Smooth muscle cell (in vitro differentiated cells): ENCODE results near the gene PTPRS. TPM values are rescaled to one million over a fixed set of nuclear protein-coding genes. Genes with fewer than 3 reads are reported as not detected.

Experiments used
- DNase-seq: peaks from one replicate; lab custom pipeline; 2025; ENCODE audit not compliant: unreplicated experiment; lab: John Stamatoyannopoulos, UW
- H2AFZ ChIP-seq: fragments of 200-600 bp; sonication (generic); 2 replicates; pipeline ENCODE4 v1.6.0; 2016; ENCODE audit warnings: antibody characterized with exemption, low read depth, mild to moderate bottlenecking
- H3F3A ChIP-seq: fragments of 200-600 bp; sonication (generic); 2 replicates; pipeline ENCODE4 v1.6.0; 2017; ENCODE audit warnings: antibody characterized with exemption, low read depth
- H3K27ac ChIP-seq: fragments of 200-600 bp; sonication (generic); 2 replicates; pipeline ENCODE4 v1.5.1; 2016; ENCODE audit warnings: low read depth, mild to moderate bottlenecking
- H3K27me3 ChIP-seq: fragments of 200-600 bp; sonication (generic); 2 replicates; pipeline ENCODE4 v1.6.1; 2016; ENCODE audit warnings: low read depth, mild to moderate bottlenecking
- H3K36me3 ChIP-seq: fragments of 200-600 bp; sonication (generic); 2 replicates; pipeline ENCODE4 v1.5.1; 2016; ENCODE audit warnings: low read depth
- H3K4me1 ChIP-seq: fragments of 200-600 bp; sonication (generic); 2 replicates; pipeline ENCODE4 v1.5.1; 2016; ENCODE audit warnings: low read depth
- H3K4me2 ChIP-seq: fragments of 200-600 bp; sonication (generic); 2 replicates; pipeline ENCODE4 v1.6.0; 2016; ENCODE audit warnings: mild to moderate bottlenecking
- H3K4me3 ChIP-seq: fragments of 200-600 bp; sonication (generic); 2 replicates; pipeline ENCODE4 v1.5.1; 2016; ENCODE audit warnings: mild to moderate bottlenecking
- H3K79me2 ChIP-seq: fragments of 200-600 bp; sonication (generic); 2 replicates; pipeline ENCODE4 v1.6.0; 2016; ENCODE audit warnings: low read depth, mild to moderate bottlenecking
- H3K9ac ChIP-seq: fragments of 200-600 bp; sonication (generic); 2 replicates; pipeline ENCODE4 v1.6.0; 2016; ENCODE audit warnings: low read depth
- H3K9me3 ChIP-seq: fragments of 200-600 bp; sonication (generic); replicated peaks from 2 replicates; pipeline ENCODE4 v1.5.1; 2016; ENCODE audit warnings: low read depth
- H4K20me1 ChIP-seq: fragments of 200-600 bp; sonication (generic); 2 replicates; pipeline ENCODE4 v1.6.0; 2016; ENCODE audit warnings: low read depth
- WGBS: methylation state at CpG from one replicate; pipeline ENCODE4 v1.1.7; 2016; ENCODE audit warnings: low lambda C conversion rate; 5-methylcytosine and 5-hydroxymethylcytosine counted together
- polyA plus RNA-seq: library from polyadenylated mRNA; unstranded; fragments of >200 nt; fragmentation: Nextera tagmentation; extraction: Ambion mirVana; gene quantifications from 2 replicates; pipeline ENCODE4 v1.2.1, GENCODE V29; 2016
- total RNA-seq: library from RNA; depleted of rRNA; stranded (reverse); fragments of >200 nt; gene quantifications from 2 replicates; pipeline ENCODE4 v1.2.3, GENCODE V29; 2014
- TF ChIP-seq, protein P1 (sequence below): fragments of 200-600 bp; sonication (generic); IDR thresholded peaks from 2 replicates; pipeline ENCODE4 v1.5.1; 2017; ENCODE audit warnings: borderline replicate concordance, mild to moderate bottlenecking, antibody characterized with exemption; ENCODE audit not compliant: insufficient read depth, poor library complexity, severe bottlenecking

PTPRS gene
- total and polyA plus RNA-seq, 2 experiments from 2014 or later = 30.2 to 71.6 TPM

DNA sequence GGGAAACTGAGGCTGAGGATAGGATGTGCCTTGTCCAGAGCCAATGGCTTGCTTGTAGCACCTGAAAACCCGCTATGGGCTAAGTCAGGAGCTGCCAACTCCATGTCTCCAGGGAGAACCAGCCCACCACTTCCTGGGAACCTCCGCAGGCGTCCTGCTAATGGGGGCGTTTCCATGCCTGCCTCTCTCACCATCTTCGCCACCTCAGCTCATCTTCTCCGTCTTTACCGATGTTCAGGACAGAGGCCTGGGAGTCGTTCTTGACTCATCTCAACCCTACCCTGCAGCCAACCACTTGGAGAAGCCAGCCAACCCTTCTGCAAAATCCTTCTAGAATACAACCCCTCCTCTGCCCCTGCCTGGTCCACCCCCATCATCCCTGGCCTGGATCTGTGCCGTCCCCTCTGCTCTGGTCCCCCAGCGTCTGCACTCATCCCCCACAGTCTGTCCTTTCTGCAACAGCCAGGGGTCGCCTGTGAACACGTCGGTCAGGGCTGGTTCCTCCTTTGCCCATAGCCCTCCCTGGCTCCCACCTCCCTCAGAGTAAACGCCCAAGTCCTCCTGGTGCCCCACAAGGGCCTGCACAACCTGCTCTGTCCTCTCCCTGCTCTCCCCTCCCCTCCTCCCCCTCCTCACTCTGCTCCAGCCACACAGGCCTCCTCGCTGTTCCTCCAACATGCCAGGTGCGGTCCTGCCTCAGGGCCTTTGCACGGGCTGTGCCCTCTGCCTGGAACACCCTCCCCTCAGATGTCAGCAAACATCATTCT, 31.0 kb downstream of the PTPRS start:
- Histone ChIP-seq H3K4me1 (no peaks in the 10 kb centered on the region), H3K27ac (no peak overlapping the region), H3K79me2 (no peaks in the 10 kb centered on the region), H3K4me2 (no peak overlapping the region), H3K36me3 (no peaks in the 10 kb centered on the region), H3K9me3 (no peaks in the 10 kb centered on the region), H3K27me3 (no peaks in the 10 kb centered on the region), H4K20me1 (peaks cover under 1% of the 10 kb centered on the region), H2AFZ (no peak overlapping the region), H3F3A (no peaks in the 10 kb centered on the region), H3K4me3 (no peak overlapping the region), H3K9ac (no peak overlapping the region)
- WGBS = 87% methylated on average over 17 of the region's 17 CpGs
- TF ChIP-seq, protein P1, sequence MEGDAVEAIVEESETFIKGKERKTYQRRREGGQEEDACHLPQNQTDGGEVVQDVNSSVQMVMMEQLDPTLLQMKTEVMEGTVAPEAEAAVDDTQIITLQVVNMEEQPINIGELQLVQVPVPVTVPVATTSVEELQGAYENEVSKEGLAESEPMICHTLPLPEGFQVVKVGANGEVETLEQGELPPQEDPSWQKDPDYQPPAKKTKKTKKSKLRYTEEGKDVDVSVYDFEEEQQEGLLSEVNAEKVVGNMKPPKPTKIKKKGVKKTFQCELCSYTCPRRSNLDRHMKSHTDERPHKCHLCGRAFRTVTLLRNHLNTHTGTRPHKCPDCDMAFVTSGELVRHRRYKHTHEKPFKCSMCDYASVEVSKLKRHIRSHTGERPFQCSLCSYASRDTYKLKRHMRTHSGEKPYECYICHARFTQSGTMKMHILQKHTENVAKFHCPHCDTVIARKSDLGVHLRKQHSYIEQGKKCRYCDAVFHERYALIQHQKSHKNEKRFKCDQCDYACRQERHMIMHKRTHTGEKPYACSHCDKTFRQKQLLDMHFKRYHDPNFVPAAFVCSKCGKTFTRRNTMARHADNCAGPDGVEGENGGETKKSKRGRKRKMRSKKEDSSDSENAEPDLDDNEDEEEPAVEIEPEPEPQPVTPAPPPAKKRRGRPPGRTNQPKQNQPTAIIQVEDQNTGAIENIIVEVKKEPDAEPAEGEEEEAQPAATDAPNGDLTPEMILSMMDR = no peak
- no peak for DNase-seq

DNA sequence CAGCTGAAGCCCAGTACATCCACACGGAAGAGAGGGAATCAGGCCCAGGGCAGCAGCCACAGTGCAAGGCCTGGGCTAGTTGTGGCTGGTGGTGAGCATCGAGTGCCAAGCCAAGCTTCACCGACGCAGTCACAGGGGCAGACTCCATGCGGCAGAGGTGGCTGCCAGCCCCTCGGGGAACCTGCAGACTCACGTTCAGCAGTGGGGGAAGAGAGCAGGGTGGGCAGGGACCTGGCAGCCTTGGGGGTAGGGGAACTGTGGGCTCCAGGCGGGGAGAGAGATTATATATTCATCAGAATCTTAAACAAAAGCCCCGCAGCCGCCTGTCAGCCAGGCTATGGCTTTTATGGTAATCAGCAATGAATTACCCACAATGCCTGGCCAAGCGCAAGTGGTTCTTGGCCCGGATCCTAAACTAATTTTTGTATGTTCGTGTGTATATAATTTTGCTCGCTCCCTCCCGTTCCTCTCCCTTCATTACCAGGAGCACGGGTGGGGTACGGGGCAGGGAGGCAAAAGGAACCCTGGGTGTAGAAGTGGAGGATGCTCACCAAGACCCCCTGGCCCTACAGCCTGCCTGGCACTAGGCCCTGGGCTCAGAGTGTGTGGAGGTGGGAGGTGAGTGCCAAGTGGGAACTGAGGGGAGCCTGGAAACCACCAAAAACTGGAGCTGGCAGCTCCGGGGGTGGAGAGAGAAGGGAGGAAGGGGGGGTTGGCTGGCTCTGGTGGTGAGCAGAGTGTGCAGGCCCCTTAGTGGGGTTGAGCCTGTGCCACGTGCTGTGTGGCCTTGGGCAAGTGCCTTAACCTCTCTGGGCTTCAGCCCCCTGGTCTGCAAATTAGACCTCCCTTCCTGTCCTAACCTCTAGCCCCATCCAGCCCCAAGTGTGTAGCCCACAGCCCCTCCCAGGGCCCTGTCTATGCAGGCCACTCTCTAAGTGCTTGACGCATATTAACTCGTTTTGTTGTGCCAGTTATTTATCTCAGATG, 31.9 kb downstream of the PTPRS start:
- H3K4me3 ChIP-seq = no peak overlapping the region

DNA sequence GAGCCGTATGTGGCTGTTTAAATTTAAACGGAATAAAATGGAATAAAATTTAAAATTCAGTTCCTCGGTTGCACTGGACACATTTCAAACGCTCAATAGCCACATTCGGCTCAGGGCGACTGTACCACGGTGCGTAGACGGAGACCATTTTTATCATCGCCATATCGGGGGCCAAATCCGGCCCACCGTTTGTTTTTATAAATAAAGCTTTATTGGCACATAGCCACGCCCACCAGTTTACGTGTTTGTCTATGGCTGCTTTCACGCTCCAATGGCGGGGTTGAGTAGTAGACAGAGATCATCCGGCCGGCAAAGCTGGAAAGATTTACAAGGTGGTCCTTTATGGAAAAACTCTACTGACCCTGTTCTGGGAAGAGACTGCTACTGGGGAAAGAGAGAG, 33.0 kb downstream of the PTPRS start:
- H3K4me2 ChIP-seq = no peak overlapping the region
- no peak overlapping the region for H3K27ac ChIP-seq
- no peak for DNase-seq
- no peaks in the 10 kb centered on the region for H3K9me3 ChIP-seq
- H3F3A ChIP-seq = no peaks in the 10 kb centered on the region
- H3K9ac ChIP-seq = no peak overlapping the region
- H3K36me3 ChIP-seq = no peaks in the 10 kb centered on the region
- H2AFZ ChIP-seq = no peak overlapping the region
- TF ChIP-seq, protein P1 = no peak
- 94% methylated on average over 19 of the region's 19 CpGs for WGBS
- H4K20me1 ChIP-seq = no peaks in the 10 kb centered on the region
- H3K79me2 ChIP-seq = no peaks in the 10 kb centered on the region
- no peaks in the 10 kb centered on the region for H3K4me1 ChIP-seq
- H3K27me3 ChIP-seq = no peaks in the 10 kb centered on the region
- no peak overlapping the region for H3K4me3 ChIP-seq

More for the DNA sequence above, 31.9 kb downstream of the PTPRS start:
- Histone ChIP-seq H3K4me1 (no peaks in the 10 kb centered on the region), H4K20me1 (no peaks in the 10 kb centered on the region), H3K9ac (no peak overlapping the region), H3F3A (no peaks in the 10 kb centered on the region), H3K4me2 (no peak overlapping the region), H3K27me3 (no peaks in the 10 kb centered on the region), H3K79me2 (no peaks in the 10 kb centered on the region), H2AFZ (no peak overlapping the region), H3K27ac (no peak overlapping the region), H3K36me3 (no peaks in the 10 kb centered on the region), H3K9me3 (no peaks in the 10 kb centered on the region)
- DNase-seq = no peak
- 95% methylated on average over 19 of the region's 21 CpGs for WGBS
- TF ChIP-seq, protein P1 = no peak
